T-helper 1 cell treated with Interleukin-12 subunit alpha and Interleukin-12 subunit beta and Interleukin-4 antibody, amounts not matched to agents 30 ng/mL and 1 ng/mL, for 36 hours (primary cell): ENCODE results near the gene BAIAP2. TPM values are rescaled to one million over a fixed set of nuclear protein-coding genes. Genes with fewer than 3 reads are reported as not detected.

Experiments used
- intact Hi-C: fragments of 100-400 bp; cut with micrococcal nuclease; formaldehyde crosslinking; loops from one replicate; pipeline ENCODE4 v1.15.1; 2024
- total RNA-seq: library from RNA; stranded (reverse); gene quantifications from 2 replicates; pipeline ENCODE4 v1.2.3, GENCODE V29; 2022

BAIAP2 gene, protein sequence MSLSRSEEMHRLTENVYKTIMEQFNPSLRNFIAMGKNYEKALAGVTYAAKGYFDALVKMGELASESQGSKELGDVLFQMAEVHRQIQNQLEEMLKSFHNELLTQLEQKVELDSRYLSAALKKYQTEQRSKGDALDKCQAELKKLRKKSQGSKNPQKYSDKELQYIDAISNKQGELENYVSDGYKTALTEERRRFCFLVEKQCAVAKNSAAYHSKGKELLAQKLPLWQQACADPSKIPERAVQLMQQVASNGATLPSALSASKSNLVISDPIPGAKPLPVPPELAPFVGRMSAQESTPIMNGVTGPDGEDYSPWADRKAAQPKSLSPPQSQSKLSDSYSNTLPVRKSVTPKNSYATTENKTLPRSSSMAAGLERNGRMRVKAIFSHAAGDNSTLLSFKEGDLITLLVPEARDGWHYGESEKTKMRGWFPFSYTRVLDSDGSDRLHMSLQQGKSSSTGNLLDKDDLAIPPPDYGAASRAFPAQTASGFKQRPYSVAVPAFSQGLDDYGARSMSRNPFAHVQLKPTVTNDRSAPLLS
- total RNA-seq = 6.7 and 7.2 TPM in 2 replicates

DNA sequence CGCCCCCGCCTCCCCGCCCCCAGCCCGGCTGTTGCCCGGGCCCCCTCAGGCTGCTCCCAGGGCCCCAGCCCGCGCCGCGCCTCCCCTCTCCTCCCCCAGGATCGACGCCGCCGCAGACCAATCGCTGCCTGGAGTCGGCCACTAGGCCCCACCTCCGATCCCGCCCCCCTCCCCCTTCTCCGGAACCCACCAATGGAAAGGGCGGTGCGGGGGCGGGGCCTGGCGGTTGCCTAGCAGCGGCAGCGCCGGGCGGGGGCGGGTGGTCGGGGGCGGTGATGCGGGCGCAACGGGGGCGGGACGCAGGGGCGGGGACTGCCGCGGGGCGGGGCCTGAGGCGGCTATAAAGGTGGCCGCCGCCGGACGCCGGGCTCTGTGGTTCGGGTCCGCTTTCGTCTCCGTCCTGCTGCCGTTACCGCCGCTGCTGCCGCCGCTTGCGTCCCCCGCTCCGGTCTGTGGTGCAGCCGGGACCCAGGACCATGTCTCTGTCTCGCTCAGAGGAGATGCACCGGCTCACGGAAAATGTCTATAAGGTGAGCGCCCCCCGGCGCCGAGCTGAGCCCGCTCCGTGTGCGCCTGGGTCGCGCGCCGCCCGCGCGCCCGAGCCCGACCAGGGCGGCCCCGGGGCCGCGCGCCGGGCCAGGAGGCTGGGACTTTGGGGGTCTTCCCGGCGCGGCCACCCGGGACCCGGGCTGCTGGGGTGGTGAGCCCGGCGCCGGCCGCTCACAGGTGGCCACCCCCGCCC, at the start of gene BAIAP2:
TSS of gene BAIAP2 (plus strand) at position 373 of the 742 bp plus-strand sequence. CDS start at position 477, 104 bp downstream.
- intact Hi-C loops = loop anchor here (1.0 to 2.0 kb wide), 6 partner anchors 12 to 454 kb away; no protein-coding TSS in a partner anchor

DNA sequence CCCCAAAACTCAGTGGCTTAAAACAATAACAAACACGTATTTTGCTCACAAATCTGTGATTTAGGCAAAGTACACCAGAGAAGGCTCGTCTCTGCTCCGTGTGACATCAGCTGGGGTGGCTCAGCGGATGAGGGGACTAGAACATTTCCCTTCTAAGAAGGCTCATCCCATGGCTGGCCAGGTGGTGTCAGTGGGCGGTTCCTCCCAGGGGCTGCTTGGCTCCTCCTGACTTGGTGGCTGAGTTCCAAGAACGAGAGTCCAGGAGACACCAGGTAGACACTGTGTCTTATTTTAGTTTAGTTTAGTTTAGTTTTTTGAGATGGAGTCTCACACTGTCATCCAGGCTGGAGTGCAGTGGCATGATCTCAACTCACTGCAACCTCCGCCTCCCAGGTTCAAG, 48.9 kb upstream of the BAIAP2 start:
- intact Hi-C loops = no loop called here

DNA sequence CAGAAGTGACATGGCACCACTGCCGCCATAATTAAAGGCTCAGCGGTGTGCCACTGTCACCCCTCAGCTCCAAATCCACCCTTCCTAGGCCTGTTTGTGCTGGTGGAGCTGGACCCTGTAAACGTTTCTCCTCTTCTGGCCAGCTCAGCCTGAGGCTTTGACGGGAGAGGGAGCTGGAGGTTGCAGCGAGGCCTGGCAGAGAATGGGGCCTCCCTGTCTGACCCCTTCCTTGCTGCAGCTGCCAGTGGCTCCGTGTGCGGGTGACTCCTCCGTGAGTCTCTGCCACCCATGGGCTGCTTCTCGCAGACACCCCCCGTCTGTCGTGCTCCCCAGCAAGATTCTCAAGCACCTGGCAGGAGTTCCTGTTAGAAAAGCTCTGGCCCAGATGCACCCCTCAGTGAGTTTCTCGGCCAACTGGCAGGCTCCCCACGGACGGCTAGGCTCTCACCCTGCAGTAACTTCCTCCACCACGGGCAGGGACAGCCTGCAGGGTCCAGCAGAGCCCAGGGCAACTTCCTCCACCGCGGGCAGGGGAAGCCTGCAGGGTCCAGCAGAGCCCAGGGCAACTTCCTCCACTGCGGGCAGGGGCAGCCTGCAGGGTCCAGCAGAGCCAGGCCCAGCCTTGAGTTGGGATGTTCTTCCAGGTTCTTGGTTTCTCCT, 48.0 kb upstream of the BAIAP2 start:
- intact Hi-C loops = no loop called here

DNA sequence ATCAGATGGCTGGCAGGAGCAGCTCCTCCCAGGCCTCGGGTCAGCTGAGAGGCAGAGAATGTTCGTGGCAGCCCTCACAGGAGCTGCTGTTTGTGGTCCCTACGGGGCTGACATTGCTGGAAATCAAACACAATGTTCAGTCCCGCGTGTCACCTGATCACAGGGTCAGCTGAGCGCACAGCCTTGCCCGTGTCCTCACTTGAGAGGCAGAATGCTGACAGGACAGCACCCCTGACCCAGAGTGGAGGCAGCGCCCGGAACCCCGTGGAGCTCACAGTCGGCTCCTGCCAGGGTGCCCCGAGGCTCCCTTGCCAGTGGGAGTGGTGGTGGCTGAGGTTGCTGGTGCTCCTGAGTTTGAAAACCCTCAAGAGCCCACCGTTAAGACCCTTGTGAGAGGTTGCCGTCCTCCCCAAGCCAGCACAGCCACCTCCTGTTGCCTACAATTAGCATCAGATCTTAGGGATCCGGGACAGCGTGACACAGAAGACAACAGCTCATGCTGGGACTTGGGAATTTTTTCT, 47.0 kb upstream of the BAIAP2 start:
- intact Hi-C loops = no loop called here

DNA sequence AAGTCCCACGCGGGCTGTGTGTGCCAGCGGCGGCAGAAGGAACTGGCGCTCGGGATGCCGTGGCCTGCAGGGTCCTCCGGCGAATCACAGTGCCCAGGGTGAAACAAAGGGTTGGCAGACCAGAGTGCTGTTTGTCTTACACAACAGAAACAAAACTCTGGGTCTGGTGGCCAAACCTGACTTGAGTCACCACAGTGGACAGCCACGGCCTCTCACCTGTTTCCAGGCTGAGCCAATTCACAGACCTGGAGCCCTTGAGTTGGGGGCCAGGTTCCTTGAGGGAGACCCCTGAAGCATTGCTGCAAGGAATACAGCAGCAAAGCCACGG, 45.4 kb upstream of the BAIAP2 start:
- intact Hi-C loops = loop anchor here (1.0 kb wide), 1 partner anchor 112 kb away; no protein-coding TSS in a partner anchor

DNA sequence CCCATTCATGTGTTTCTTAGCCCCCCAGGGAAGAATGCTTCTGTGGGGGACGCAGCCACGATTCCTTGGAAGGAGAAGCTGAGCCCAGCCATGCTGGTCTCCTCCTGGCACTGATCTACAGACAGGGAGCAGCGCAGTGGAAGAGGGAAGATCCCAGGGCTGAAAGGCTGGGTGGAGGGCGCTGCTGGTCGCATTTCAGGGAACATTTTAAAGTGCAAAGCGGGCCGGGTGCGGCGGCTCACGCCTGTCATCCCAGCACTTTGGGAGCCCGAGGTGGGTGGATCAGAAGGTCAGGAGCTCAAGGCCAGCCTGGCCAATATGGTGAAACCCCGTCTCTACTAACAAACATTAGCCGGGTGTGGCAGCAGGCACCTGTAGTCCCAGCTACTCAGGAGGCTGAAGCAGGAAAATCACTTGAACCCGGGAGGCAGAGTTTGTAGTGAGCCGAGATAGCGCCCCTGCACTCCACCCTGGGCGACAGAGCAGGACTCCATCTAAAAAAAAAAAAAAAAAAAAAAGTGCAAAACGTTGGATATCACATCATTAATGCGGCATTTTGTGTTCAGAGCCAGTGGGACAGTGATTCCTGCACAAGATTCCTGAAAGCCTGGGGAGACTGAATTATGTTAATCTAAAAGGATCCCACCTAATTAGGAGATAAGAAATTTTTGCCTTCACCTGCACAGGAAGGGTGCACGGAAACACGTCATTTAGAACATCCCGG, 43.9 kb upstream of the BAIAP2 start:
- intact Hi-C loops = no loop called here

DNA sequence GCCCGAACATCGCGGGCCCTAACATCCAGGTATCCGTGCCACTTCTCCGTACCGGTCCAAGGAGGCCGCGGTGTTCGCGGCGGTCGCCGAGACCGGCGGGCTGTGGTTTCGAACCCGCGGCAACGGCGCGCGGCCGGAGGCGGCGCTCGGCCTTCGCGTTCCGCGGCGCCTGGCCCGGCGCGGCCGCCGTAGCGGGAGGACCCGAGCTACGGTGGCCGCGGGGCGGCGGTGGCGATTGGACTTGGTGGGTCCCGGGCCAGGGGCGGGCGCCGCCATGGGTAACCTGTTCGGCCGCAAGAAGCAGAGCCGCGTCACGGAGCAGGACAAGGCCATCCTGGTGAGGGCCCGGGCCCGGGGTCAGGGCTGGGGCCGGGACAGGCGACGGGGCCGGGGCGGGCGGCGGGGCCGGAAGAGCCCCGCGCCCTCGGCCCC, 43.3 kb upstream of the BAIAP2 start, which contains the start of gene CHMP6:
TSS of gene CHMP6 (plus strand) at position 197 of the 432 bp plus-strand sequence. CDS start at position 275, 78 bp downstream.
- intact Hi-C loops = no loop called here

DNA sequence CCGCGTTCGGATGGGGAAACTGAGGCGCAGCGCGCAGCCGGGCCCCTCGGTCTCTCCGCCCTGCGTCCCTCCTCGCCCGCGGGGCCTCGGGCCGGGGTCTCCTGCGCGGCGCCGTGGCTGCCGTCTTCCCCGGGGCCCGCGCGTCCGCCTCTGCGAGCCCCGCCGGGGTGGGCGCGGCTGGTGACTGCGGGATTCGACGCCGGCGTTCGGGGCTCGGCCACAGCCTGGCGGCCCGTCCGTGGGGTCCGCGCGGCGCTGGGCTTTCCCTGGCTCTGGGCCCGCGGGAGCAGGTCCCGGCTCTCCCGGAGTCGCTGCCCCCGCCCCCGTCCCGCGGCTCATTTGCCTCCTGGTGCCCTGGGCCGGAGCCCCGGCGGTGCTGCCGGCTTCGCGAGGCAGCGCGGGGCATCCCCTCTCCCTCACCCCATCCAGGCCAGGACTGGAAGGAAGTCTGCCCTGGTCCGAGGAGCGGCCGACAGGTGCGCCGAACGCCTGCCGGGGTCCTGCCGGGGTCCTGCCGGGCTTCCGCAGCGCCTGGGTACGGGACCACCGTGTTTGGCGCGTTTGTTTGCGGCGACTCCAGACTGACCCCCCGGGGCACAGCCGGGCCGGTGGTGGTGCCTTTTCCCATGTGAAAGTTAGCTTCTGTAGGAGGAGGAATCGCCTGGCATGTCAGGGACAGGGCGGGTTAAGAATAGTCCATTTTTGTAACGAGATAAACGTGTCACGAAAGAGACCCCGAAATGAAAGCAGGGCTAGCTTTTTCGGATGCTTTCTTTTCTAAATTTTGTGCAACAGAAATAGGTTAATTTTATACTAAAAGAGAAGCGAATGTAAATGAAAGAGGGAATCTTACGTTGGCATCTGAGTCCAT, 42.6 kb upstream of the BAIAP2 start:
- intact Hi-C loops = no loop called here

DNA sequence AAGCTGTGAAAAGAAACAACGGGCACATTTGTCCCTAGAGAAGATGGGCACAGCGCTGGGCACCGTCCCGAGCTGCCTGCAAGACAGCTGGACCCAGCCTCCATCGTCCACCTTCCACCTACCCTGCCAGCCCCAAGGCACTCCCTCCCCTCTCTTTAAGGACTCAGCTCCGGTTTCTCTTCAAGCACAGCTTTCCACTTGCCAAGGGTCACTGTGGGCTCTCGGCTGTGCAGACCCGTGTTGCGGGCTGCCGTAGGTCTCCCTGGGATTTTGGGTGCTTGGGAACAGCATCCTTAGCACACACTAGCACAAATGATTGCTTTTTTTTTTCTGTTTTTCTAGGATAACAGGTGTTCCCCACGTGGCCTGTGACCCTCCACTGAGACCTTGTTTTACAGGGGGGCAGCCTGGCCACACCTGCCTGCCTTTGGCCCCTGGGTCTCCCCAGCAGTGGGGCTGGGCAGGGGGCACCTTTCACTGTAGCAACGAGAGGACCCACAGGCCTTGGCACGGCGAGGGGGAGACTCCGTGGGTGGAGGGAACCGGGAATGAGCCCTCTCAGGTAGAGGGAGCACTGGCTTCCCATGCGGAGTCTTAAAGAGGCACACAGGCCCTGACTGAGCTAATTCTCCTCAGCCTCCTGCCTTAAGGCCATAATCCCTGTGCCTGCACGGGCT, 41.9 kb upstream of the BAIAP2 start:
- intact Hi-C loops = no loop called here

DNA sequence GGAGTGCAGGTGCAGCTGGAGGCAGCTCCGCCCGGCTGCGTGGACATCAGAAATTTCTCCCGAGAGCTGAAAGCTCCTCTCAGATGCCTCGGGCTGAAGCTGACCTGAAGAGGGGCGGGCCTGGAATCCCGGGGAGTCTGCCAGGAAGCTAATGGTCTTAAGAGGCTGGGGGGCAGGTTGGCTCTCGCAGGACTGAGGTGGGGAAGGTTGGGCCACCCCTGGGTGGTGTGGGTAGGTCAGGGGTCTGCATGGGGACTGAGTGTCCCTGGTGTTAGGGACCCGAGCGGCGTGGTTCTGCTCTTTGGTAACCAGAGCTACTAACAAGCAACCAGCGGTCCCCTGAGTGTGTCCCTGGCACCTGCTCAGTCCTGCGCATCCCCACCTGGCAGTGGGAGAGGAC, 39.8 kb upstream of the BAIAP2 start:
- intact Hi-C loops = no loop called here

DNA sequence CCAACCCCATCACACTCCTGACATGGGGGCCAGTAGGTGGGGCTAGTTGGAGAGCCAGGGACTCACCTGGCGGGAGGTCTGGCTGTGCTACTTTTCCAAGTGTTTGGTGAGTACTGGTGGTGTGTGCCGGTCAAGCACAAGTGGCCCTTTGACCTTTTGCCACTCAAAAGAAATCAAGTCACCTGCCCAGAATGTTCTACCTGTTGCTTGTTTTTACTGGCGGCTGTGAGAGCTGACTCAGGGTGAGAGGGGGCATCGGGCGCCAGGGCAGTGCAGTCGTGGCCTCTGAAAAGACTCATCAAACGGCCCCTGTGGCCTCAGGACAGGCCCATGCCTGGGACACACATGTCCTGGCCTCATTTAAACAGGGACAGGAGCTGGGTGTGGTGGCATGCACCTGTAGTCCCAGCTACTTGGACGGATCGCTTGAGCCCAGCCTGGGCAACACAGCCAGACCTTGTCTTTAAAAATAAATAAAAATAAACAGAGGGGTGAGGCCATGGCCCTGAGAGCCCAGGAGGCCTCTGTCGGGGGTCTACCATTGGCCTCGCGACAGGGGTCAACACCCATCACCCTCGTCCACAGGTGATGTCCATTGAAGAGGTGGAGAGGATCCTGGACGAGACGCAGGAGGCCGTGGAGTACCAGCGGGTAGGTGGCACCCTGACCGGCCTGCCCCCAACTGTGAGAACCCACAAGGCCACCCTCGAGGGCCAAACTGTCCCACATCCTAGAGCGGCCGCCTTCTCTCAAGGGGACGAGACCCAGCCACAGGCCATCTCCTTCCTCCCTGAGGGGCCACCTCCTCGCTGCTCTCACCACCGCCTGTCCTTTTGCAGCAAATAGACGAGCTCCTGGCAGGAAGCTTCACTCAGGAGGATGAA, 38.3 kb upstream of the BAIAP2 start:
- intact Hi-C loops = no loop called here

DNA sequence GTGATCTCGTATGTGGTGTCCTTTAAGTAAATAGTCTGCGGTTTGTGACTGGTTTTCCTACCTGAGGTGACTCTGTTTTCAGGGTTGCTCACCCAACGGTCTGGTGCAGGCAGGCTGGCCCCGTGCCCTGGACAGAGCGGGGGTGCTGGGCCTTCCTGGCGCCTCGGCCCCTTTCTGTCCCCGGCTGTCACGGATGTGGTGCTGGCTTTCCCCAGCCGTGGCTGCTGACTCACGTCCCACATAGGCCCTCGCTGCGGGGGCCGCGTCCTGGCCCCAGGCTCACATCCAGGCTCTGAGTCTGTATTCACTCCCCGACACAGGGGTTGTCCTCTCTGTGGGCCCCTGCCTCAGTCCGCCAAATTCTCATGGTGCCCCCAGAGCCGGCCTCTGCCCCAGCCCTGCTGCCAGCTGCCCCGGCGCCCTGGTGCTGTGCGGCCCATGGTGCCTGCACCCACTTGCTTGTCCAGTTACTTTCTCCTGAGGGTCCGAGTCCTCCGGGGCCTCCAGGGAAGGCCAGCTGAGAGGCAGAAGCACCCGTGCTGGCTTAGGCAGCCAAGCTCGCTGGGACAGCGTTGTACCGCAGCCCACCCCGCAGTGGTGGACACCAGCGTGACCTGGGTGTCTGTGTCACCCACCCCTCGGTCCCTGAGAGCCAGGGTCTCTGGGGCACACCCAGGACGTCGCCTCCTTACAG, 37.4 kb upstream of the BAIAP2 start:
- intact Hi-C loops = no loop called here

DNA sequence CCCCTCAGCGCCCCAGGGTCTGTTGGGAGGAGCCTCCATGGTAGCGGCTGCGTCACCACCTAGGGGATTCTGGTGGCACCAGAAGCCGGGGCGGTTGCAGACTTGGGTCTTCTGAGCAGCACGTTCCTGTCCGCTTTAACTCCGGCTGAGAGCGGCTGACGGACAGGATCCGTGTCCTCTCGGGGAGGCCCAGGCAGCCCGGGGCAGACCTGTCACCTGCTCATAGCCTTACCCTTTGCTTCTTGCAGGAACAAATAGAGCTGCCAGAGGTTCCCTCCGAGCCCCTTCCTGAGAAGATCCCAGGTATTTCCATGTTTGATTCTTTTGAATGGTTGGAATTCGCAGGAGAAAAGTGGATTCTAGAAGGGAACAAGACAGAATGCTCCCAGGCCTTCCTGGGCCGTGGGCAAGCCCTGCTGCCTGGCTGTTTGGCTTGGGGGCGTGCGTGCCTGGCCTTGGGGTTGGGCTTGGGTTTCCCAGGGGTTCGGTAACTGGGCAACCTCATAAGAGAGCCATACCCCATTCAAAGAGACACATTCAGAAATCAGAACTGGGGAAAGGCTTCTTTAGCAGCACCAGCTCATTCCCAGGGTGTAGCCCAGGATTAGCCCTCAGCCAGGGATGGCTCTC, 36.7 kb upstream of the BAIAP2 start:
- intact Hi-C loops = no loop called here

DNA sequence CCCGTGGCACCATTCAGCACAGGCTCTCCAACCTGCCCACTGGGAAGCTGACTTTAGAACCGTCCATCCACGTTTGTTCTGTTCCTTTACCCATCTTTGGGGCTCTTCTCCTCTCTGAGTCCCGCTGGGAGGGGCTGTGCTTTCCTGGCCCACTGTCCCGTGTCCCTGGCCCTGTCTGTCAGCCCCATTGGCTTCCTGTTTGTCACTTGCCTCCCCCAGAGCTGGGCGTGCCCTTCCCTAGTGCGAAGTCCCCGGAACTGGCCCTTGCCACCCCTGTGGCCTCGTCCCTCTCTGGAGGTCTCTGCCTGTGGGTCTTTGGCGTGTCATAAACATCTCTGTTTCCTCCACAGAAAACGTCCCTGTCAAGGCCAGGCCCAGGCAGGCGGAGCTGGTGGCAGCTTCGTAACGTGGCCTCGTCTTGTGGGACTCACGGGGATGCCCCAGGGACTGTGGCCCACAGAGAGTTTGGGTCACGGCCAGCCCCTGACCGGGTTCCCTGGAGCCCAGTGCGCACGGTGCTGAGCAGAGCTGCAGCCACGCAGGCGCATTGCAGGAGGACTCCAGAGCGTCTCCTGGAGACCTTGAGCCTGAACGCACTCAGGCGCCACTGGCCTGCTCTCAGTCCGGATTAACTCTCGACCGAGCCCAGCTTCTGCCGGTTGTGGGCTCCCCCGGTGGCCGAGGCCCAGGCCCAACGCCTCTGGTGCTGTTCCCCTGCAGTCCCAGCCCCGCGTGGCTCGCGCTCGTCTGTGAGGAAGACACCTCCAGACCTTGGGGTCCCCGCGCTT, 36.0 kb upstream of the BAIAP2 start:
- intact Hi-C loops = no loop called here

DNA sequence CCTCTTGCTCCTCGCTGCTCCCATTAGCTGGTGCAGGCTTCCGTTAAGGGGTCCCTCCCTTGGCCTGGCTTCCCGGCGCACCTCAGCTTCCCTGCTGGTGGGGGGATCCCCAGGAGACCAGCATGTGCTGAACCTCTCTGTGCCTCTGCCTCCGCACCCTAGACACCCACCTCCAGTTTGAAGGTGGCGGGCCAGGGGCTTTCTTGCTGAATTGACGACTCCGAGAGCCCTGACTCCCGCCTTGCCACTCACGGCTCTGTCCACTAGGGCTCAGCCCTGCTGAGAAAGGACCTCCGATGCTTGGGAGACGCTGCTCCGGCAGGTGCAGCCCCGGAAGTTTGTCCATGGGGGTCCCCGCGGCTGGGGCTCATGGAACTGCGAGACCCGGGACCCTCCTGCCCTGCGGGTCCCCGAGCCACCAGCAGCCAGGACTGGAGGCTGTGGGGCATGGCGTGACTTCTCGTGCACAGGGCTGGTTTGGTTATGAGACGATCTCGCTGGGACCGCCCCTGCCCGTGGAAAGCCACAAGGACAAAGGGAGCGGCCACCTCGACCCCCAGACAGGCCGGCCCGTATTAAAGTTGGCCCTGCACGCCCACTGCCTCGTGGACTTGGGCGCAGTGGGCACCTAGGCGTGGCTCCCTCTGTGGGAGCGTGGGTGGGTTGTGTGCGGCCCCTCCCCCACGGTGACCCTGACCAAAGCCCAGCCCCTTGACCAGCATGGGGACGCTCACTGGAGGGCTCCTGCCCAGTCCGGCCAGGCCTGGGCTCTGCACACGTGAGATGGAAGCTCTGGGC, 35.2 kb upstream of the BAIAP2 start:
- intact Hi-C loops = no loop called here

DNA sequence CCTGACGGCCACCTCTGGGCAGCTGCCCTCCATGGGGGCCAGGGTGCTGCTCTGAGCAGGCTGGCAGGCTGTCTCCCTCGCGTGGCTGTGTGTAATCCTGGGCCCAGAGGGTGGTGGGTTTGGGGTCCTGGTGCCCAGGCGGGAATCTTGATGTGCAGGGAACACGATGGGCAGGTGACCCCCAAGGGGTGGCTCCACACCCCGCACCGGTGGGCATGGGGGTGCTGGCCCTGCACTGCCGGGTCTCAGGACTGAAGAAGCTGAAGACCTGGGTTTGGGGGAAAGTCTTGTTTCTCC, 34.7 kb upstream of the BAIAP2 start:
- intact Hi-C loops = no loop called here
